ENCODE results near the gene RELB.
A peak's percentile ranks its signal among the peaks of the same experiment; 100 is the strongest.
"Not testable (repeated sequence)": the region's sequence is repeated elsewhere in the genome, so short reads cannot be mapped to it uniquely, and the experiment has no call there.

The RELB gene

GRCh38 chr19:44971451-44971850 is 29.8 kb upstream of the RELB start:
- H3K4me1 Mint-ChIP-seq (ENCODE audit: low read depth in 2 of 2): peaks cover 7 to 10% of the 10 kb centered on the region in 2 donors
- not testable (repeated sequence) for H3K27me3 Mint-ChIP-seq; H3K9me3 Mint-ChIP-seq; DNase-seq; H3K4me3 Mint-ChIP-seq; H3K27ac Mint-ChIP-seq; ATAC-seq (replicated peaks)
- peaks cover 78% of the 10 kb centered on the region for H3K36me3 Mint-ChIP-seq (ENCODE audit: insufficient read depth)

- Mint-ChIP-seq H3K27ac (no peak overlapping the region), H3K36me3 (ENCODE audit: insufficient read depth) (peaks cover 75% of the 10 kb centered on the region), H3K4me1 (ENCODE audit: low read depth in 2 of 2) (peaks cover 7 to 9% of the 10 kb centered on the region in 2 donors), H3K27me3 (no peaks in the 10 kb centered on the region), H3K4me3 (no peak overlapping the region), H3K9me3 (no peaks in the 10 kb centered on the region)
- DNase-seq (no peak), ATAC-seq (replicated peaks) (no peak)
Measured at GRCh38 chr19:44972802-44973201, 28.5 kb upstream of the RELB start.

GRCh38 chr19:44973982-44974735 is 27.1 kb upstream of the RELB start:
- ATAC-seq (replicated peaks) (no peak), DNase-seq (no peak)
- Mint-ChIP-seq H3K27ac (peak overlapping the region in 1 of 2 donors; percentile 65), H3K9me3 (no peaks in the 10 kb centered on the region), H3K4me1 (ENCODE audit: low read depth in 2 of 2) (peaks cover 0 to 3% of the 10 kb centered on the region in 2 donors), H3K36me3 (ENCODE audit: insufficient read depth) (peaks cover 83% of the 10 kb centered on the region), H3K27me3 (no peaks in the 10 kb centered on the region), H3K4me3 (no peak overlapping the region)

- H3K9me3 Mint-ChIP-seq: no peaks in the 10 kb centered on the region
- H3K36me3 Mint-ChIP-seq (ENCODE audit: insufficient read depth): peaks cover 87% of the 10 kb centered on the region
- H3K27me3 Mint-ChIP-seq: no peaks in the 10 kb centered on the region
- H3K27ac Mint-ChIP-seq: no peak overlapping the region
- H3K4me1 Mint-ChIP-seq (ENCODE audit: low read depth in 2 of 2): peaks cover 0 to 2% of the 10 kb centered on the region in 2 donors
- DNase-seq (no peak), ATAC-seq (replicated peaks) (no peak)
- H3K4me3 Mint-ChIP-seq: no peak overlapping the region
Measured at GRCh38 chr19:44974857-44975256, 26.4 kb upstream of the RELB start.

- Mint-ChIP-seq H3K27ac (no peak overlapping the region), H3K27me3 (no peaks in the 10 kb centered on the region), H3K4me3 (no peak overlapping the region), H3K9me3 (no peaks in the 10 kb centered on the region), H3K36me3 (ENCODE audit: insufficient read depth) (peaks cover 88% of the 10 kb centered on the region), H3K4me1 (ENCODE audit: low read depth in 2 of 2) (no peaks in the 10 kb centered on the region)
- ATAC-seq (replicated peaks): no peak
- DNase-seq: no peak
Measured at GRCh38 chr19:44975444-44975843, 25.8 kb upstream of the RELB start.

- no peaks in the 10 kb centered on the region for H3K9me3 Mint-ChIP-seq
- peaks cover 59% of the 10 kb centered on the region for H3K36me3 Mint-ChIP-seq (ENCODE audit: insufficient read depth)
- no peaks in the 10 kb centered on the region for H3K27me3 Mint-ChIP-seq
- no peak for ATAC-seq (replicated peaks)
- DNase-seq: no peak
- H3K27ac Mint-ChIP-seq: peak overlapping the region in 1 of 2 donors; percentile 65
- H3K4me3 Mint-ChIP-seq: no peak overlapping the region
- peaks cover 2% of the 10 kb centered on the region in 2 donors for H3K4me1 Mint-ChIP-seq (ENCODE audit: low read depth in 2 of 2)
Measured at GRCh38 chr19:44984005-44984404, 17.3 kb upstream of the RELB start.

- Mint-ChIP-seq H3K27me3 (no peaks in the 10 kb centered on the region), H3K36me3 (ENCODE audit: insufficient read depth) (peaks cover 51% of the 10 kb centered on the region), H3K27ac (peak overlapping the region; percentile 59 to 77), H3K4me1 (ENCODE audit: low read depth in 2 of 2) (peaks cover 2 to 5% of the 10 kb centered on the region in 2 donors), H3K9me3 (no peaks in the 10 kb centered on the region), H3K4me3 (no peak overlapping the region)
- no peak for ATAC-seq (replicated peaks)
- DNase-seq: no peak
Measured at GRCh38 chr19:44985445-44985844, 15.8 kb upstream of the RELB start.

- no peak for DNase-seq
- Mint-ChIP-seq H3K4me3 (no peak overlapping the region), H3K9me3 (no peaks in the 10 kb centered on the region), H3K27ac (peak overlapping the region; percentile 59 to 77), H3K4me1 (ENCODE audit: low read depth in 2 of 2) (peaks cover 2 to 5% of the 10 kb centered on the region in 2 donors), H3K36me3 (ENCODE audit: insufficient read depth) (peaks cover 47% of the 10 kb centered on the region), H3K27me3 (no peaks in the 10 kb centered on the region)
- no peak for ATAC-seq (replicated peaks)
Measured at GRCh38 chr19:44986389-44986788, 14.9 kb upstream of the RELB start.

GRCh38 chr19:44987148-44987675 is 14.1 kb upstream of the RELB start:
- peak overlapping the region in 1 of 2 donors; percentile 59 for H3K27ac Mint-ChIP-seq
- no peaks in the 10 kb centered on the region for H3K27me3 Mint-ChIP-seq
- no peak overlapping the region for H3K4me3 Mint-ChIP-seq
- H3K9me3 Mint-ChIP-seq: no peaks in the 10 kb centered on the region
- peaks cover 44% of the 10 kb centered on the region for H3K36me3 Mint-ChIP-seq (ENCODE audit: insufficient read depth)
- no peak for ATAC-seq (replicated peaks)
- no peak for DNase-seq
- peaks cover 2 to 5% of the 10 kb centered on the region in 2 donors for H3K4me1 Mint-ChIP-seq (ENCODE audit: low read depth in 2 of 2)

- Mint-ChIP-seq H3K4me1 (ENCODE audit: low read depth in 2 of 2) (peaks cover 2 to 5% of the 10 kb centered on the region in 2 donors), H3K9me3 (no peaks in the 10 kb centered on the region), H3K36me3 (ENCODE audit: insufficient read depth) (peaks cover 35% of the 10 kb centered on the region), H3K4me3 (no peak overlapping the region), H3K27ac (no peak overlapping the region), H3K27me3 (no peaks in the 10 kb centered on the region)
- DNase-seq (no peak), ATAC-seq (replicated peaks) (no peak)
Measured at GRCh38 chr19:44988273-44988672, 13.0 kb upstream of the RELB start.

- H3K9me3 Mint-ChIP-seq: no peaks in the 10 kb centered on the region
- H3K27me3 Mint-ChIP-seq: no peaks in the 10 kb centered on the region
- ATAC-seq (replicated peaks) (peak; percentile 90), DNase-seq (peak; percentile 59 to 70 (median 60))
- H3K36me3 Mint-ChIP-seq (ENCODE audit: insufficient read depth): peaks cover 30% of the 10 kb centered on the region
- peaks cover 2 to 5% of the 10 kb centered on the region in 2 donors for H3K4me1 Mint-ChIP-seq (ENCODE audit: low read depth in 2 of 2)
- H3K4me3 Mint-ChIP-seq: no peak overlapping the region
- H3K27ac Mint-ChIP-seq: peak overlapping the region in 1 of 2 donors; percentile 55
Measured at GRCh38 chr19:44988896-44989556, 12.2 kb upstream of the RELB start.

GRCh38 chr19:44990459-44990858 is 10.8 kb upstream of the RELB start:
- DNase-seq (no peak), ATAC-seq (replicated peaks) (no peak)
- Mint-ChIP-seq H3K4me1 (ENCODE audit: low read depth in 2 of 2) (peaks cover 2 to 5% of the 10 kb centered on the region in 2 donors), H3K4me3 (no peak overlapping the region), H3K27me3 (no peaks in the 10 kb centered on the region), H3K27ac (no peak overlapping the region), H3K9me3 (no peaks in the 10 kb centered on the region), H3K36me3 (ENCODE audit: insufficient read depth) (peaks cover 27% of the 10 kb centered on the region)

GRCh38 chr19:44990966-44991365 is 10.3 kb upstream of the RELB start:
- Mint-ChIP-seq H3K9me3 (no peaks in the 10 kb centered on the region), H3K27ac (peak overlapping the region in 1 of 2 donors; percentile 82), H3K4me1 (ENCODE audit: low read depth in 2 of 2) (peaks cover 2 to 5% of the 10 kb centered on the region in 2 donors), H3K4me3 (no peak overlapping the region), H3K27me3 (no peaks in the 10 kb centered on the region), H3K36me3 (ENCODE audit: insufficient read depth) (peaks cover 27% of the 10 kb centered on the region)
- ATAC-seq (replicated peaks) (no peak), DNase-seq (no peak)

All from effector memory CD8-positive, alpha-beta T cell (primary cell).